ENCODE results near the gene SLC52A1.
"Not testable (repeated sequence)": the region's sequence is repeated elsewhere in the genome, so short reads cannot be mapped to it uniquely, and the experiment has no call there.

The SLC52A1 gene

GRCh38 chr17:5031365-5032082, 3.7 kb downstream of the SLC52A1 start:
- Histone ChIP-seq H3K9me3 (ENCODE audit: control insufficient read depth, insufficient read depth, low read depth, low read length) (no peaks in the 10 kb centered on the region), H3K27me3 (ENCODE audit: control insufficient read depth, insufficient read depth, low read length) (peaks cover 22% of the 10 kb centered on the region), H3K4me1 (ENCODE audit: control insufficient read depth, insufficient read depth, low read length) (peaks cover 3% of the 10 kb centered on the region; the same call in 1 of the 2 replicates), H3K36me3 (ENCODE audit: control insufficient read depth, insufficient read depth, low read length) (no peaks in the 10 kb centered on the region), H3K27ac (ENCODE audit: low read depth, low read length) (no peak overlapping the region), H3K4me3 (ENCODE audit: low read depth, low read length) (peak overlapping the region; percentile 57), H3K9ac (ENCODE audit: low read length) (peak overlapping the region; percentile 29)

GRCh38 chr17:5030168-5030567, 5.1 kb downstream of the SLC52A1 start:
- H3K27ac ChIP-seq (ENCODE audit: low read depth, low read length); H3K9ac ChIP-seq (ENCODE audit: low read length); H3K4me1 ChIP-seq (ENCODE audit: control insufficient read depth, insufficient read depth, low read length); H3K9me3 ChIP-seq (ENCODE audit: control insufficient read depth, insufficient read depth, low read depth, low read length); H3K36me3 ChIP-seq (ENCODE audit: control insufficient read depth, insufficient read depth, low read length); H3K4me3 ChIP-seq (ENCODE audit: low read depth, low read length): not testable (repeated sequence)
- H3K27me3 ChIP-seq (ENCODE audit: control insufficient read depth, insufficient read depth, low read length), result peaks cover 21% of the 10 kb centered on the region

GRCh38 chr17:5027916-5028315, 7.3 kb downstream of the SLC52A1 start:
- H3K9ac ChIP-seq (ENCODE audit: low read length), result no peak overlapping the region
- no peak overlapping the region for H3K4me3 ChIP-seq (ENCODE audit: low read depth, low read length)
- peaks cover under 1% of the 10 kb centered on the region; the same call in 1 of the 2 replicates for H3K27me3 ChIP-seq (ENCODE audit: control insufficient read depth, insufficient read depth, low read length)
- peaks cover 14% of the 10 kb centered on the region for H3K36me3 ChIP-seq (ENCODE audit: control insufficient read depth, insufficient read depth, low read length)
- H3K4me1 ChIP-seq (ENCODE audit: control insufficient read depth, insufficient read depth, low read length), result peaks cover 3% of the 10 kb centered on the region; the same call in 1 of the 2 replicates
- H3K27ac ChIP-seq (ENCODE audit: low read depth, low read length), result no peak overlapping the region
- H3K9me3 ChIP-seq (ENCODE audit: control insufficient read depth, insufficient read depth, low read depth, low read length), result no peaks in the 10 kb centered on the region

- peaks cover 3% of the 10 kb centered on the region; the same call in 1 of the 2 replicates for H3K4me1 ChIP-seq (ENCODE audit: control insufficient read depth, insufficient read depth, low read length)
- H3K4me3 ChIP-seq (ENCODE audit: low read depth, low read length), result no peak overlapping the region
- H3K27me3 ChIP-seq (ENCODE audit: control insufficient read depth, insufficient read depth, low read length), result no peaks in the 10 kb centered on the region
- H3K9ac ChIP-seq (ENCODE audit: low read length), result no peak overlapping the region
- H3K36me3 ChIP-seq (ENCODE audit: control insufficient read depth, insufficient read depth, low read length), result peaks cover 21% of the 10 kb centered on the region
- H3K9me3 ChIP-seq (ENCODE audit: control insufficient read depth, insufficient read depth, low read depth, low read length), result no peaks in the 10 kb centered on the region
- H3K27ac ChIP-seq (ENCODE audit: low read depth, low read length), result no peak overlapping the region
These were observed 7.9 kb downstream of the SLC52A1 start for GRCh38 chr17:5027299-5027698.

- peaks cover 46% of the 10 kb centered on the region for H3K36me3 ChIP-seq (ENCODE audit: control insufficient read depth, insufficient read depth, low read length)
- no peaks in the 10 kb centered on the region for H3K9me3 ChIP-seq (ENCODE audit: control insufficient read depth, insufficient read depth, low read depth, low read length)
- no peak overlapping the region for H3K27ac ChIP-seq (ENCODE audit: low read depth, low read length)
- H3K9ac ChIP-seq (ENCODE audit: low read length), result no peak overlapping the region
- no peaks in the 10 kb centered on the region for H3K27me3 ChIP-seq (ENCODE audit: control insufficient read depth, insufficient read depth, low read length)
- H3K4me1 ChIP-seq (ENCODE audit: control insufficient read depth, insufficient read depth, low read length), result no peaks in the 10 kb centered on the region
- no peak overlapping the region for H3K4me3 ChIP-seq (ENCODE audit: low read depth, low read length)
These were observed 10.6 kb downstream of the SLC52A1 start for GRCh38 chr17:5024604-5025003.

GRCh38 chr17:5023588-5024147, 11.6 kb downstream of the SLC52A1 start:
- H3K4me1 ChIP-seq (ENCODE audit: control insufficient read depth, insufficient read depth, low read length), result no peaks in the 10 kb centered on the region
- H3K9me3 ChIP-seq (ENCODE audit: control insufficient read depth, insufficient read depth, low read depth, low read length), result no peaks in the 10 kb centered on the region
- H3K4me3 ChIP-seq (ENCODE audit: low read depth, low read length), result no peak overlapping the region
- H3K36me3 ChIP-seq (ENCODE audit: control insufficient read depth, insufficient read depth, low read length), result peaks cover 55% of the 10 kb centered on the region
- H3K9ac ChIP-seq (ENCODE audit: low read length), result no peak overlapping the region
- no peak overlapping the region for H3K27ac ChIP-seq (ENCODE audit: low read depth, low read length)
- H3K27me3 ChIP-seq (ENCODE audit: control insufficient read depth, insufficient read depth, low read length), result no peaks in the 10 kb centered on the region

GRCh38 chr17:5022171-5022711, 13.0 kb downstream of the SLC52A1 start:
- peaks cover 60% of the 10 kb centered on the region for H3K36me3 ChIP-seq (ENCODE audit: control insufficient read depth, insufficient read depth, low read length)
- no peak overlapping the region for H3K4me3 ChIP-seq (ENCODE audit: low read depth, low read length)
- no peaks in the 10 kb centered on the region for H3K27me3 ChIP-seq (ENCODE audit: control insufficient read depth, insufficient read depth, low read length)
- no peak overlapping the region for H3K27ac ChIP-seq (ENCODE audit: low read depth, low read length)
- no peak overlapping the region for H3K9ac ChIP-seq (ENCODE audit: low read length)
- no peaks in the 10 kb centered on the region for H3K9me3 ChIP-seq (ENCODE audit: control insufficient read depth, insufficient read depth, low read depth, low read length)
- no peaks in the 10 kb centered on the region for H3K4me1 ChIP-seq (ENCODE audit: control insufficient read depth, insufficient read depth, low read length)

GRCh38 chr17:5020502-5021023, 14.7 kb downstream of the SLC52A1 start:
- H3K4me1 ChIP-seq (ENCODE audit: control insufficient read depth, insufficient read depth, low read length), result no peaks in the 10 kb centered on the region
- H3K36me3 ChIP-seq (ENCODE audit: control insufficient read depth, insufficient read depth, low read length), result peaks cover 74% of the 10 kb centered on the region
- no peak overlapping the region for H3K27ac ChIP-seq (ENCODE audit: low read depth, low read length)
- H3K4me3 ChIP-seq (ENCODE audit: low read depth, low read length), result no peak overlapping the region
- H3K9me3 ChIP-seq (ENCODE audit: control insufficient read depth, insufficient read depth, low read depth, low read length), result no peaks in the 10 kb centered on the region
- H3K9ac ChIP-seq (ENCODE audit: low read length), result no peak overlapping the region
- no peaks in the 10 kb centered on the region for H3K27me3 ChIP-seq (ENCODE audit: control insufficient read depth, insufficient read depth, low read length)

- no peak overlapping the region for H3K9ac ChIP-seq (ENCODE audit: low read length)
These were observed 15.7 kb downstream of the SLC52A1 start for GRCh38 chr17:5019475-5019956.

GRCh38 chr17:5014357-5014756, 20.9 kb downstream of the SLC52A1 start:
- Histone ChIP-seq H3K9me3 (ENCODE audit: control insufficient read depth, insufficient read depth, low read depth, low read length) (no peaks in the 10 kb centered on the region), H3K27ac (ENCODE audit: low read depth, low read length) (no peak overlapping the region), H3K4me1 (ENCODE audit: control insufficient read depth, insufficient read depth, low read length) (no peaks in the 10 kb centered on the region), H3K4me3 (ENCODE audit: low read depth, low read length) (no peak overlapping the region), H3K27me3 (ENCODE audit: control insufficient read depth, insufficient read depth, low read length) (no peaks in the 10 kb centered on the region), H3K36me3 (ENCODE audit: control insufficient read depth, insufficient read depth, low read length) (peaks cover 75% of the 10 kb centered on the region), H3K9ac (ENCODE audit: low read length) (no peak overlapping the region)

More at GRCh38 chr17:5019475-5019956, 15.7 kb downstream of the SLC52A1 start:
- Histone ChIP-seq H3K4me3 (ENCODE audit: low read depth, low read length) (no peak overlapping the region), H3K9me3 (ENCODE audit: control insufficient read depth, insufficient read depth, low read depth, low read length) (no peaks in the 10 kb centered on the region), H3K27me3 (ENCODE audit: control insufficient read depth, insufficient read depth, low read length) (no peaks in the 10 kb centered on the region), H3K4me1 (ENCODE audit: control insufficient read depth, insufficient read depth, low read length) (no peaks in the 10 kb centered on the region), H3K27ac (ENCODE audit: low read depth, low read length) (no peak overlapping the region), H3K36me3 (ENCODE audit: control insufficient read depth, insufficient read depth, low read length) (peaks cover 79% of the 10 kb centered on the region)

GRCh38 chr17:5011928-5012327, 23.3 kb downstream of the SLC52A1 start:
- Histone ChIP-seq H3K4me3 (ENCODE audit: low read depth, low read length) (no peak overlapping the region), H3K9ac (ENCODE audit: low read length) (no peak overlapping the region), H3K36me3 (ENCODE audit: control insufficient read depth, insufficient read depth, low read length) (peaks cover 83% of the 10 kb centered on the region), H3K4me1 (ENCODE audit: control insufficient read depth, insufficient read depth, low read length) (no peaks in the 10 kb centered on the region), H3K9me3 (ENCODE audit: control insufficient read depth, insufficient read depth, low read depth, low read length) (no peaks in the 10 kb centered on the region), H3K27me3 (ENCODE audit: control insufficient read depth, insufficient read depth, low read length) (no peaks in the 10 kb centered on the region), H3K27ac (ENCODE audit: low read depth, low read length) (no peak overlapping the region)

Measured in HUES6 (cell line).